Tibial nerve (tissue), 4 donors: ENCODE results near the gene LRSAM1. TPM values are rescaled to one million over a fixed set of nuclear protein-coding genes. Genes with fewer than 3 reads are reported as not detected.

ENCODE experiments used
- DNase-seq, 2 donors: peaks; one replicate each; pipeline ENCODE4 v3.0.0-alpha.2; 2019; ENCODE audit warnings: low spot score in 2 of 2
- H3K27ac ChIP-seq, 4 donors: fragments of 200-600 bp; sonication (generic) in 3 of 4; one replicate each; pipeline ENCODE4 v1.5.1; 2017 to 2019; ENCODE audit warnings: mild to moderate bottlenecking in 1 of 4
- H3K27me3 ChIP-seq, 2 donors: fragments of 200-600 bp; sonication (generic) in 1 of 2; one replicate each; pipeline versions ENCODE4 v1.5.1 to v1.6.0; 2017 to 2019
- H3K36me3 ChIP-seq, 3 donors: fragments of 200-600 bp; sonication (generic); one replicate each; pipeline ENCODE4 v1.5.1; 2018 to 2019
- H3K4me1 ChIP-seq, 4 donors: fragments of 200-600 bp; sonication (generic) in 3 of 4; one replicate each; pipeline ENCODE4 v1.5.1; 2017 to 2019
- H3K4me3 ChIP-seq, 4 donors: fragments of 200-600 bp; sonication (generic) in 3 of 4; one replicate each; pipeline ENCODE4 v1.5.1; 2017 to 2019; ENCODE audit warnings: mild to moderate bottlenecking in 1 of 4, moderate library complexity in 1 of 4
- H3K9me3 ChIP-seq, 4 donors: fragments of 200-600 bp; sonication (generic) in 3 of 4; one replicate each; pipeline ENCODE4 v1.5.1; 2017 to 2019
- EP300 ChIP-seq, 2 donors: sonication (generic); formaldehyde crosslinking; IDR thresholded peaks; one replicate each; pipeline ENCODE4 v1.6.1; 2017; ENCODE audit warnings: antibody characterized with exemption in 2 of 2, mild to moderate bottlenecking in 1 of 2
- POLR2A ChIP-seq, 2 donors: fragments of 450-650 bp; IDR thresholded peaks; one replicate each; pipeline ENCODE4 v1.6.1; 2017; ENCODE audit warnings: antibody characterized with exemption in 2 of 2, mild to moderate bottlenecking in 2 of 2, moderate library complexity in 2 of 2
- WGBS, 2 donors: methylation state at CpG; one replicate each; pipeline ENCODE4 v1.1.5; 2018; 5-methylcytosine and 5-hydroxymethylcytosine counted together
- total RNA-seq, 4 donors: library from RNA; depleted of rRNA; stranded (reverse); fragments of >200 nt; gene quantifications; one replicate each; pipeline ENCODE4 v1.1.0, GENCODE V29; 2016
- TF ChIP-seq, protein P1 (sequence below), 5 experiments: fragments of 200-600 bp in 3 of 5; fragments of 450-650 bp in 2 of 5; sonication (generic) in 3 of 5; IDR thresholded peaks; one replicate each; pipeline ENCODE4 v1.5.1; 2016 to 2019; ENCODE audit warnings: antibody characterized with exemption in 5 of 5, mild to moderate bottlenecking in 3 of 5, moderate library complexity in 2 of 5

Gene LRSAM1
- total RNA-seq, 4 donors from 2014 or later, result 18.8 to 44.1 (median 28.3) TPM

DNA sequence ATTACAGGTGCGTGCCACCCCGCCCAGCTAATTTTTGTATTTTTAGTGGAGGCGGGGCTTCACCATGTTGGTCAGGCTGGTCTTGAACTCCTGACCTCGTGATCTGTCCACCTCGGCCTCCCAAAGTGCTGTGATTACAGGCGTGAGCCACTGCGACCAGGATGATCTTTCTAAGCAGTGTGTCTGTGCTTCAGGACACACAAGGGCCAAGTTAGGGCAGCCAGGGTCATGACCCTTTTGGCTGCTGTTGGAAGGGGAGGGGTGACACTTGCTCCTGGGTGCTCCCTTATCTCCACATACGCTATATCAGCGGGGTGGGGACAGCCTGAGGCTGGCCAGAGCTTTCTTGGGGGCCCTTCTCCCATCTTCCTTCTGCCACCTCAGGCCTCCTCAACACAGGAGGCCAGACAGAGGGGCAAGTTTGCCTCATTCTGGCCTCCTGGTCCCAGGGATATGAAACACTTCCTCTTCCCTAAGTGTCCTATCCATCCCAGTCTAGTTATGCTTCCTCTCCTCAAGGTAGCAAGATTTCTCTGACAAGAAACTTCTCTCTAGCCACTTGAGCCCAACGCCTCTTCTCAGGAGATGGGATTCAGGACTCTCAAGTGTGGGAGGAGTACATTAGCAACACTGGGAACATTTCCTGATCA, 29.1 kb upstream of the LRSAM1 start:
- H3K27ac ChIP-seq, result peak overlapping the region in 2 of 4 donors; percentile 24 to 87
- 83 to 85% methylated on average over 10 of the region's 10 CpGs for WGBS, 2 donors

DNA sequence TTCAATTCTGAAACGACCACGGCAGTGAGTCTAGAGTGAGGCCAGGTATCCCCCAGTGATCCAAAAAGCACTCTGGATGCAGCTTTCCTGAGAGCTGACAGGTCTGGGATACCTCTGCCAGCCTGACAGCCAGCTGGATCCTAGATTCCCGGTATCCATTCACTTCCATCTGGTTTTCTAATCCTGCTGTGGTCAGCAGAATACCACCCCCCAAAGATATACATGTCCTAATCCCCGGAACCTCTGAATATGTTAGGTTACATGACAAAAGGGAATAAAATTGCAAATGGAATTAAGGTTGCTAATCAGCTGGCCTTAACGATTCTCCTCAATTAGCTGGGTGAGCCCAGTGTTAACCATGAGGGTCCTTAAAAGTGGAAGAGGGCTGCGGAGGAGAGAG, 28.5 kb upstream of the LRSAM1 start:
- H3K4me3 ChIP-seq, result peak overlapping the region in 2 of 4 donors; percentile 67 to 75
- peaks cover 0 to 52% (median 23%) of the 10 kb centered on the region in 4 donors for H3K4me1 ChIP-seq
- no peak for TF ChIP-seq POLR2A (IDR thresholded peaks at IDR 0.05)
- TF ChIP-seq, protein P1, sequence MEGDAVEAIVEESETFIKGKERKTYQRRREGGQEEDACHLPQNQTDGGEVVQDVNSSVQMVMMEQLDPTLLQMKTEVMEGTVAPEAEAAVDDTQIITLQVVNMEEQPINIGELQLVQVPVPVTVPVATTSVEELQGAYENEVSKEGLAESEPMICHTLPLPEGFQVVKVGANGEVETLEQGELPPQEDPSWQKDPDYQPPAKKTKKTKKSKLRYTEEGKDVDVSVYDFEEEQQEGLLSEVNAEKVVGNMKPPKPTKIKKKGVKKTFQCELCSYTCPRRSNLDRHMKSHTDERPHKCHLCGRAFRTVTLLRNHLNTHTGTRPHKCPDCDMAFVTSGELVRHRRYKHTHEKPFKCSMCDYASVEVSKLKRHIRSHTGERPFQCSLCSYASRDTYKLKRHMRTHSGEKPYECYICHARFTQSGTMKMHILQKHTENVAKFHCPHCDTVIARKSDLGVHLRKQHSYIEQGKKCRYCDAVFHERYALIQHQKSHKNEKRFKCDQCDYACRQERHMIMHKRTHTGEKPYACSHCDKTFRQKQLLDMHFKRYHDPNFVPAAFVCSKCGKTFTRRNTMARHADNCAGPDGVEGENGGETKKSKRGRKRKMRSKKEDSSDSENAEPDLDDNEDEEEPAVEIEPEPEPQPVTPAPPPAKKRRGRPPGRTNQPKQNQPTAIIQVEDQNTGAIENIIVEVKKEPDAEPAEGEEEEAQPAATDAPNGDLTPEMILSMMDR (IDR thresholded peaks at IDR 0.05), result no peak
- no peak for TF ChIP-seq EP300 (IDR thresholded peaks at IDR 0.05)
- H3K27ac ChIP-seq, result peak overlapping the region in 3 of 4 donors; percentile 80 to 93 (median 87)
- peaks cover 0 to 13% (median 0%) of the 10 kb centered on the region in 3 donors for H3K36me3 ChIP-seq
- WGBS, 2 donors, result 53 to 59% methylated on average over 6 of the region's 6 CpGs
- H3K27me3 ChIP-seq, result no peaks in the 10 kb centered on the region
- DNase-seq, result no peak
- no peaks in the 10 kb centered on the region for H3K9me3 ChIP-seq

More for the DNA sequence above, 29.1 kb upstream of the LRSAM1 start:
- peaks cover 0 to 10% (median 0%) of the 10 kb centered on the region in 3 donors for H3K36me3 ChIP-seq
- peak overlapping the region in 1 of 4 donors; percentile 67 for H3K4me3 ChIP-seq
- TF ChIP-seq POLR2A (IDR thresholded peaks at IDR 0.05) (no peak), EP300 (IDR thresholded peaks at IDR 0.05) (no peak)
- TF ChIP-seq, protein P1 (IDR thresholded peaks at IDR 0.05), result no peak
- no peaks in the 10 kb centered on the region for H3K27me3 ChIP-seq
- no peak for DNase-seq
- H3K9me3 ChIP-seq, result no peaks in the 10 kb centered on the region
- peaks cover 0 to 55% (median 23%) of the 10 kb centered on the region in 4 donors for H3K4me1 ChIP-seq

DNA sequence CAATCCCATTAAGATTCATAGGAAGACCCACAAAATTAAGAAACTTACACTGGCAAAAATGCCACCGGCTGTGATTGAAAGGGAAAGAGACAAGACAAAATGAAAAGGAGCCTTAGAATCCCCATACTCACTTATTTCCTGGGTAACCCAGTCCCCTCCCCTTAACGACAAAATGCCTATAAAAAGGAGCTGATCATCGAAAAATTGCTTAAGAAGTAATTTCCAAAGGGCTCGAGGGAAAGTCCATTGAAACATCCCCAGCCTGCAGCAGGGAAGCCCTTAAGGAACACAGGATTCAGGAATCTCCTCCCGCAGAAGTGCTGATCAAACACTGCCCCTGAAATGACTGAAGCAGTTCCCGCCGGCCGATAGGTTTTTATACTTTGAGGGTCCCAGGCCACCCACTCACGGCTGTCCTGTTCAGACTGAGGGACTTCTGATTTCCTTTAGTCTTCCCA, 27.8 kb upstream of the LRSAM1 start:
- H3K9me3 ChIP-seq, result no peaks in the 10 kb centered on the region
- H3K4me3 ChIP-seq, result peak overlapping the region; percentile 64 to 81 (median 71)
- TF ChIP-seq EP300 (IDR thresholded peaks at IDR 0.05) (no peak), POLR2A (IDR thresholded peaks at IDR 0.05) (no peak)
- TF ChIP-seq, protein P1 (IDR thresholded peaks at IDR 0.05), result no peak
- H3K27me3 ChIP-seq, result no peaks in the 10 kb centered on the region
- H3K4me1 ChIP-seq, result peaks cover 0 to 50% (median 23%) of the 10 kb centered on the region in 4 donors
- peak overlapping the region; percentile 70 to 93 (median 84) for H3K27ac ChIP-seq
- DNase-seq, result no peak
- peaks cover 0 to 20% (median 0%) of the 10 kb centered on the region in 3 donors for H3K36me3 ChIP-seq
- WGBS, 2 donors, result 1% methylated on average over 9 of the region's 9 CpGs

DNA sequence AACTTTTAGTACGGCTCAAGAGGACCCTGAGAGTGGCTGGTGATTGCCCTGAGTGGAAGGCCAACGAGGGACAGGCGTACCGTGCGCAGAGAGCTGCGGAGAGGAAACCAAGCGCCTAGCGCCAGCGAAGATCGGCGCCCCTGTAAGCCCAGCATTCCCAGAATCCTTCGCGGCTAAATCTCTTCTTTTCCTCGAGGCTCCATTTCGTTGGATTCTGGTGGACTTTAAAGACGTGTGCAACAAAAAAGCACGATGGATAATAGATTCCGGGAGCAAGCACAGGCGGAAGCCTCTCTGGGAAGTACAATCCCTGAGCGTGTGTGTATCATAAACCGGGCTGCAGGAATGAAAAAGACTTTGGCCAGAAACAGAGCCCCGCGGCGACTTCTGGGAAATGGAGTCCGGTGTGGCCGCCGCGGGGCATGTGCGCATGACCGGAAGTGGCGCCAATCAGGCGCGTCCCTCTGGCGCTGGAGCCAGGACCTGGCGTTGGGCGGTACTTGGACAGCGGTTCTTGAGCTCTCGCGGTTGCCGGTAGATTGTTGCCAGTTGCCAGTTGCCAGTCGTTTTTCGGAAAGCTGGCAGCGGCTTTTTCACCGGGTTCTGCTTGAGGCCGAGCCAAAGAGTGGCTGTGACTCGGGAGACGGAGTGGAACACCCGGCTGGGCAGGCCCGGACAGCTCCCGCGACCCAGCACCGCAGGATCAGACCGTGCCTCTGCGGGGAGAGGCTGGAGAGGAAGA, 27.2 kb upstream of the LRSAM1 start, which contains the start of gene ZNF79:
TSS of gene ZNF79 (plus strand) at position 449 of the 742 bp plus-strand sequence. CDS start 406 bp downstream, outside the sequence.
- WGBS, 2 donors, result 0 to 1% methylated on average over 31 to 50 of the region's 54 CpGs
- Histone ChIP-seq H3K4me3 (peak within 1 kb of the TSS; percentile 64 to 81 (median 71)), H3K4me1 (peaks cover 0 to 50% (median 23%) of the 10 kb centered on the region in 4 donors), H3K9me3 (no peaks in the 10 kb centered on the region), H3K27ac (peak within 1 kb of the TSS; percentile 70 to 93 (median 84)), H3K36me3 (peaks cover 0 to 24% (median 6%) of the 10 kb centered on the region in 3 donors), H3K27me3 (no peaks in the 10 kb centered on the region)
- peak; percentile 86 to 91 for DNase-seq
- TF ChIP-seq POLR2A (IDR thresholded peaks at IDR 0.05) (peak; percentile 8 to 58), EP300 (IDR thresholded peaks at IDR 0.05) (peak; percentile 88 to 93)
- TF ChIP-seq, protein P1 (IDR thresholded peaks at IDR 0.05), result peak in 2 of 5 experiments; percentile 4 to 47
